NCI-H1092 treated with DMSO at 0.1 percent for 48 hours (cell line): Measurements from ENCODE around the gene ATF3.
A peak's percentile ranks its signal among the peaks of the same experiment; 100 is the strongest.

Experiments used
- DNase-seq: peaks from one replicate; lab custom pipeline; 2025; lab: John Stamatoyannopoulos, UW

ATF3 gene

GRCh38 chr1:212586206-212587015, 22.1 kb upstream of the ATF3 start:
- DNase-seq: no peak

GRCh38 chr1:212587016-212587887, 21.3 kb upstream of the ATF3 start:
- DNase-seq: no peak

DNA sequence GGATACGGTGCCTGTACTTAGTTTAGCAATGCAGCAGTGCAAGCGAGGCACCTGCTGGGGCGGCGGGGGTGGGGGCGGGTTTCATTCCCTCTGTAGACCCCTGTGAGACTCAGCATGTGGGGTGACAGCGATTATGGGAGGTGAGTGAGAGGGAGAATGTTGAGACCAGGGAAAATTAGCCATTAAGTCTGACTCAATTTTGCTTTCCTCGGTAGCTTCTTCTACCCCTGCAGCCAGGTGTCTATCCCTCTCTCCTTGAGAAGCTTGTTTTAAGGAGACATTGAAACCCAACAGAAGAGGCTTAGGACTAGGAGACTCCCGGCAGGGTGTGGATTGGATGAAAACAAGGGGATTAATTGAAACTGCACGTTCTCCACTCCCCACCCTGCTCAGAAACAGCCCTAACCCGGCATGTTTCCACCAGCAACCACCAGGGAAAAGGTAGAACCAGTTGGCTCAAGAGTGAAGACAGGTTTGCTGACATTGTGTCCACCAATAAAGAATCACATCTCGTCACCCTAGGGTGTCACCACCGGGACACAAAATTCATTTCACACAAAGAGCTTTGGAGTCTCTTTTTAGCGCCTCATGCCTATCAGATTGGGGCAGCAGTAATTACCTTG, 20.6 kb upstream of the ATF3 start:
- no peak for DNase-seq

- no peak for DNase-seq
Measured at GRCh38 chr1:212589446-212589845, 19.1 kb upstream of the ATF3 start.

GRCh38 chr1:212591922-212592321, 16.6 kb upstream of the ATF3 start:
- no peak for DNase-seq

DNA sequence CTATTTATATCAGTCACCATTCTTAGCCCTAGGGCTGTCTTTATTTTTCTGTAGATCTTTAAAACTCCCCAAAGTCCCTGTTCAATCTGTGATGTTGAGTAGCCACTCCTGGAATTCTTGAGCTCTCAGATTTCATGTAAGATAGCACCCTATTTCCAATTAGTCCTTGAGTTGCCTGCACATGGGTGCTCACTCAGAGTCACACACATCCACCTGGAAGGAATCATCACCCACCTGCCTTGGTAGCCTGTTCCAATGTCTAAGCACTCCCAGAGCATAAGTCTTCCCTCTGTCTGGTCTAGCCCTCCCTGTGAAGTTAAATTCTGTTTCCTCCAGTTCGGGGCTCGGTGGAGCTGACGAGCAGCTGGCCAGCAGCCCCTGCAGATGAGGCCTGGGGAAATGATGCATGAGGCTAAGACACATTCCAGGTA, 14.7 kb upstream of the ATF3 start:
- DNase-seq: no peak

DNA sequence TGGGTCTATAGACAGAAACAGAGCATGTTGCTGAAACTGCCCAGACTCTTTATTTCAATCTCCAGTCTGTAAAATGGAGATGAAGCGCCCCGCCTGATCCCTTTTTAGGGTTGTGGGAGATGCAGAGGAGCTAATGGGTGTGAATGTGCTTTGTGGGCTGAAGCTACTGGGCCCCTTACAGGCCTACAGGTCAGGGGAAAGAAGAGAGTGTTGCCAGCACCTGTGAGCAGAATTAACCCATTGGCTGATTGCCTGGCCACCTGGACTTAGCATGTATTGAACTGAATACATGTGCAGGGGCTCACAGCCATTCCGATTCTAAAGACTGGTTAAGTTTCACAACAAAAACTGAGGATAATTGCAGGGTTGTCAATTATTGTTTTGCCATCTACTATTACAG, 13.9 kb upstream of the ATF3 start:
- no peak for DNase-seq

DNA sequence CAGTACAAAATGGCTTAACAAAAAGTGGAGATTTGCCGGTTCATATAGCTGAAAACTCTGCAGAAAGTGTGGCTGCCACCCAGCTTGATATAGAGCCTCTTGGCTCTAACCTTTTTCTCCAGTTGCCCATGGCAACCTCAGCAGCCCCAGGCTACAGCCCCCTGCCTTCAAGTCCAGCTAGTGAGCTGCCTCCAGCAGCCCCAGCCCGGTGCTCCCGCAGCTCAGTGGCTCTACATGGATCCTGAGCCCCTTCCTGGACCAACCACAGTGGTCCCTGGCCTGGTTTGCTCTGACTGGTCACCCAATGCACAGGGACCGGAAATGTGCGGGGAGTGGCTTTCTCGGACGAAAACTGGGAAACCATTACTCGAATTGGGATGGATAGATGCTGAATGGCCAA, 13.3 kb upstream of the ATF3 start:
- no peak for DNase-seq

DNA sequence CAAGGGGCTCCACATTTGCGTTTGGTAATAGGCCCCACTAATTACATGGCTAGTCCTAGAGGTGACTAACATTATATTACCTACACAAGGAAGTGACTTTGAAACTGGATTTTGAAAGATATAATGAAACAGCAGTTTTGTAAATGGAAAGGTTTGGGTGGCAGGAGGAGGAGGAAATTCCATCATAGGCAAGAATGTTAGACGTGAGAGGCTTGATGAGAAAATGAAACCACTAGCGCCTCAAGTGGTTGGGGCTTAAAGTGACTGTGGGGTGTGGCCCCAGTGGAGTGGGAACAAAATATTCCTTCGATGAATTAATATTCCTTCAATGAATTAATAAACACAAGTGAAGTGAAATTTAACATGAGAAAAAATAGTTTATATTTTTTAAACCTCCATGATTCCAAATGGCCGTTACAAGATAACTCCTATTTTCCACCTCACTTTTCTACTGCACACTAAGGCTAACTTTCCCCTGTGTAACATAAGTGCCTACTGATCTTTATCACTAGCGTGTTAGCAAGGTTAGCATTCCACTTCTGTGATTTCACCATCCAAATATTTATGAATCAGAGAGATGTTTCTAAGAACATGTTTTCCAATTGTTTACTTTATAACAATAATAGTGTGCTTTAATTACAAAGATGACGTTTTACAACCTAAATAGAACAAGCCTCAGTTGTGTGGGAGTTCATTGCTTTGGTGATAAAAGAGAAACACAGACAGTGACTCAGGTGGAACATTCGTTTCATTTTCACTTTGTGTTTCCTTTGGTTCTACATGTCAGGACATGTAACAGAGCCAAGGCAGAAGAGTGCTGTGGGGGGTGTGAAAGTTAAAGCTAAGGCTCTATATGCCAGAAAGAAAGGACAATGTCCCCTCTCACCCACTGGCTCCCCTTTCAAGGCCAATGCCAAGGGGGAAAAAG, 12.5 kb upstream of the ATF3 start:
- no peak for DNase-seq

GRCh38 chr1:212596798-212597197, 11.8 kb upstream of the ATF3 start:
- no peak for DNase-seq

DNA sequence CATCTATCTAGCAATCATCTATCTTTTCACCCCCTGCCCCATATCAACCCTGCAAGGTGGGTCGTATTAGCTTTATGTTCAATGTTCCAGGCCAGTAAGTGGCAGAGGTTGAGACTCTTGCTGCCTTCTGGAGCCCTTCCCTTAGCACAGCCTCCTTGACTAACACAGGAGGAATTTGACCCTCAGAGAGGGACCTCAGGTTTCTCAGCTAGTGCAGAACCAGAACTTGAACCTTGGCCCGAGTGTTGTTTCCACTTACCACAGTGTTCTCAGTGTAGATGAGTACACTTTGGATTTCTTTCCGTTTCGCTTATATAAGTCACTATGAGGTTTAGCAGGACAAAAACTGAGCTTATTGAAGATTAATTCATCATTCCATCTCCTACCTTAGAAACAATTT, 11.1 kb upstream of the ATF3 start:
- DNase-seq: no peak

- DNase-seq: no peak
Measured at GRCh38 chr1:212600071-212600915, 8.3 kb upstream of the ATF3 start.

- DNase-seq: no peak
Measured at GRCh38 chr1:212600980-212601379, 7.6 kb upstream of the ATF3 start.

DNA sequence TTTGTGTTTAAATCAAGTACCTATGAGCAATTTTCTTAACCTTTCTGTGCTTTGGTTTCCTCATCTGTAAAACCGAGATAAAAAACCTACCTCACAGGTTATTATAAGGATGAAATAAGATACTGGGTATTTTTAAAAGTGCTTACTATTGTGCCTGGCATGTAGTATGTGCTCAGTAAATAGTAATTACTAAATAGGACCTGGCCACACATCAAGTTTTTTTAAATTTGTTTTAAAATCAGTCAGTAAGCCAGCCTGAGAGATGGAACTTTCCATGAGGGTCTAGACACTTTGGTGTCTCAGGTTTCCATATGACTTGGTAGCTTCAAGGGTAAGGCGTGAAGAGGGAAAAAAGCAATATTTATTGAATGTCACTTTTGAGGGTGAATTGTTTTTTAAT, 7.0 kb upstream of the ATF3 start:
- DNase-seq: no peak

GRCh38 chr1:212605441-212606394, 2.8 kb upstream of the ATF3 start:
- no peak for DNase-seq

DNA sequence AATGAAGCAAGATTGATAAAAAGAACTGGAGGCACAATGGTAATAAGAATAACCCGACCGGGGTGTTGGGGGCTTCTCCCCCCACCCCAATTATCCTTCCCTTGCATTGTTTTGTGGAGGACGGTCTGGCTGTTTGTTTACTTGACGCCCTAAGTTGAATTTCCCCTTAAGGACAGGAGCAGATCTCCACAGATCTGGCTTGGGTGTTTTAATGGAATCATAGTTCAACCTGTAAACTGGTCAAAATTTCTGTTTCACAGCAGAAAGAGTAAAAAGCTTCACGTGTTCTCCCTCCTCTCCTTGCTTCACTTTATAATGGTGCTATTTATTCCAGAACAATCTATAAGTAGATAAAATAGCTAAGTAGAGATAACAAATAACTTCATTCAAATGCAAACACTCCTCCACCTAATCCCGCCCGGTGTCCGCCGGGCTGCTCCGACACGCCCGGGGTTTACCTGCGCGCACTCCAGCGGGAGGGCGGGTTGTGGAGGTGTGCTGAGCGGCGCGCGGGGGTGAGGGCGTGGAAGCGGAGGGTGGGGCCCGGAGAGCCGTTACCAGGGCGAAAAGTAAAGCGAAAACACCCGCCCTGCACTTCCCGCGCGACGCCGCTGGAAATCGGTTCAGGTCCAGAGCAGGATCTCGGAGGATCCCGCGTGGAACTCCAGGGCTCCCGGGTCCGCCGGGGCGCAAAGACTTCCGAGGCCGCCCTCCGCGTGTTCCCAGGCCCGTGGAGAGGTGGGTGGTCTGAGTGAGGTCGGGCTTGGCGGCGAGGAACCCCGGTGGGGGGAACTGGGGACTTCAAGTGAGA, 2.0 kb upstream of the ATF3 start:
- no peak for DNase-seq

GRCh38 chr1:212607206-212607912, 1.2 kb upstream of the ATF3 start:
- DNase-seq: peak; percentile 39

DNA sequence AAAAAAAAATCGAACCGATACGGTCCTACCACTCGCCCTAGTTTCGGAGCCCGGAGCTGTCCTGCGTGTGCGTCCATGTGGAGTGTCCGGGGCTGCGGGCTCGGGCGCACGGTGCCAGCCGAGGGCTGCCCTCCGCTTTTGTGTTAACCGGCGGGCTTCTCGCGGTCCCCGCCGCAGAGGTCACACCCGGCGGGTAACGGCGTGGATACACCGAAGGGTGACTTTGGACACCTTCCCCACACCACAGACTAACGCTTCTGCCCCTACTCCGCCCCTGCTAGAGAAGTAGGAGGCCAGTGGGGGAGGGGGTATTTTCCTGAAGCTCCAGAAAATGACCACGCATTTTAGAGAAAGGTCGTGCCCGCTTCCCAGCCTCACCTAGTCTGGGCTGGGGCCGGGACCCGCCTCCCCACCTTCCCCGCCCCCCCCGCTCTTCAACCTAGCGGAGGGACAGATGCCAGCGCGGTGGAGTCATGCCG, 609 bp upstream of the ATF3 start:
- DNase-seq: no peak
